Mucosa of gallbladder (tissue), 1 donor: ENCODE measurements around the gene LFNG. TPM values are rescaled to one million over a fixed set of nuclear protein-coding genes. Genes with fewer than 3 reads are reported as not detected.
A peak's percentile ranks its signal among the peaks of the same experiment; 100 is the strongest.

Source experiments
- DNase-seq: peaks from one replicate; pipeline ENCODE4 v3.0.0-alpha.2; 2020; ENCODE audit warnings: low spot score
- total RNA-seq: library from RNA; stranded (reverse); gene quantifications from one replicate; pipeline ENCODE4 v1.2.1, GENCODE V29; 2021
- donor health status: DM: no; HTN: no; CAD: no.

Gene LFNG
- total RNA-seq, 1 donor from 2014 or later, result 31.3 TPM

DNA sequence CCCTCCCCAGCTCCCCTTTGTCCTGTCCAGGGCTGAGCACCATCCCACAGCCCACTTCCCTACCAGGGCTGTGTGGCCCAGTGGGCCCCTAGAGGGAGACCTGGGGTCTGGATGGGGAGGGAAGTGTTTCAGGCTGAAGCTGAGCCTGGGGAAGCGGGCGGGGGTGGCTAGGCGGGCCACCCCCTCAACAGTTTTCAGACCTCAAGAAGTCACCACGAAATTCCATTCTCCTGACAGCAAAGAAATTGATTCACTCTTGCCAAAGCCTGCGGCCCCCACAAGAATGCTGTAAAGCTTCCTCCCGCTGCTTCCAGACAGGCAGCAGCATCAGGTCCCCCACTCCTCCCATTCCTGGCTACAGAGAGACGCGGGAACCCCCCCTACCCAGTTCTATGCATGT, 2.5 kb upstream of the LFNG start:
- DNase-seq, result no peak

DNA sequence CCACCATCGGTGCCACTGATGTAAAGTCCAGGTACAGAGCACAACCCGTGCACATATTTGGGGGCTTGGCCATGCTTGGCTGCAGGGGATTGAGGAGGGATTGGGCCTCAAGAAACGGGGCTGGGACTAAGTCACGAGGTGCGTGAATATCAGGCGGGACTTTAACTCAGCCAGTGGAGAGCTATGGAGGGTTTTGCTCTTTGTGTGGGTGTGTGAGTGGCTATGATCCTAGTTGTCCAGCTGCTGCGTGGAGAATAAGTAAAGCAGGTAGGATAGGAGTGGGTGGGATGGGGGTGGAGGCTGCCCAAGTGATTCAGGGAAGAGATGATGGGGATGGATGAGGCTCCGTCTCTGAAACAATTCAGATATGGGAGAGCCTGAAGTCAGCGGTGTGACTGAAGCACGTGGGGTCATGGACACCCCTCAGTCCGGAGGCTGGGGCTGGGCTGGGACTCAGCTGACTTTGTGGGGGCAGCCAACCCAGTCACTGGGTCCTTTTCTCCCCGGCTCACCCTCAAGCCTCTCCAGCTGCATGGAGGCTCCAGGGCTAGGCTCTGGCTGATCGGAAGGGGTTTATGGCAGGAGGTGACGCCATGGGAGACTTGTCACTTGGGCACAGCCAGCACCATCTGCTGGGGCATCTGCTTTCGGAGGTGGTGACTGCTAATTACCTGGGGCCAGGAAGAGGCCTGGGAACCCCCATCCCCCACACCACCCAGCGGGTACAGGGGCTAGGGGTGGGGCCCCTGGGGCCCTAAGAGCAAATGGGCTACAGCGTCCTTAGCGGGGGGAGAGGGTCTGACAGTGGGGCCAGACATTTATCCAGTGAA, 1.7 kb upstream of the LFNG start:
- DNase-seq, result no peak

DNA sequence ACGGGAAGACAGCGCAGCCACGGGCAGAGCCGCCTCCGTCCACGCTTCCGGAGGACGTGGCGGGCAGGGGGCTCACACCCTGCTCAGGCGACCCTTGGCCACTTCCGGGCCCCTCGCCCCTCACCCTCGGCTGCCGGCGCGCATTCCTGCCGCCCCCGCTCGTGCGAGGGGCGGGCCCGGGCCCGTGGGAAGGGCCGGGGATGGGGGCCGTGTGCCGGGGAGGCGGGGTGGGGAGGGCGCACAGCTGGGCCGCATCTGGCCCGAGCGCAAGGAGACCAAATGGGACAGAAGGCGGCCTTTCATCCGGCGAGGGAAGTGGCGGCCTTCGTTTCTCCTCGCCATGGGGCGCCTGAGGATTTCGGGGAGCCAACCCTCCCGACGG, 846 bp upstream of the LFNG start:
- DNase-seq, result no peak

DNA sequence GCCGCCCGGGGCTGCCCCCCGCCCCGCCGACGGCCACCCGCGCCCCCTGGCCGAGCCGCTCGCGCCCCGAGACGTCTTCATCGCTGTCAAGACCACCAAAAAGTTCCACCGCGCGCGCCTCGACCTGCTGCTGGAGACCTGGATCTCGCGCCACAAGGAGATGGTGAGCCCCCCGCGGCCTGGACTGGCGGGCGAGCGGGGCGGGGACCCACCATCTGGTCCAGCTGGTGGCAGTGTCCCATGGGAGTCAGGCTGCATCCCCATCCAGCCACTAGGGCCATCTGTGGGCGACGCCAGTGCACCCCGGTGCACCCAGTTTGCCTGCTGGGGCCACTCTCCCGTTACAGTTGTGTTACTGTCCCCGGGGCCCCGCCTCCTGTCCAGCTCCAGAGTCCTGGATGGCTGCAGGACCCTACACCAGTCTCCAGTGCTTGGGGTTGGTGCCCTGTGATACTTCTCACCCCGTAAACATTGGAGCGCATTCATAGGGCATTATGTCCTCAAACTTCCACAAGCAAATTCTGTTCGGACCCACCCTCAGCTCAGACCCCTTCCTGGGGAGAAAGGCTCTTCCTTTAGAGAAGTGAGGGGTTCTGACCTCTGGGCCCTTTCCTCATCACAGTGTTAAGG, 672 bp downstream of the LFNG start:
- DNase-seq, result no peak

DNA sequence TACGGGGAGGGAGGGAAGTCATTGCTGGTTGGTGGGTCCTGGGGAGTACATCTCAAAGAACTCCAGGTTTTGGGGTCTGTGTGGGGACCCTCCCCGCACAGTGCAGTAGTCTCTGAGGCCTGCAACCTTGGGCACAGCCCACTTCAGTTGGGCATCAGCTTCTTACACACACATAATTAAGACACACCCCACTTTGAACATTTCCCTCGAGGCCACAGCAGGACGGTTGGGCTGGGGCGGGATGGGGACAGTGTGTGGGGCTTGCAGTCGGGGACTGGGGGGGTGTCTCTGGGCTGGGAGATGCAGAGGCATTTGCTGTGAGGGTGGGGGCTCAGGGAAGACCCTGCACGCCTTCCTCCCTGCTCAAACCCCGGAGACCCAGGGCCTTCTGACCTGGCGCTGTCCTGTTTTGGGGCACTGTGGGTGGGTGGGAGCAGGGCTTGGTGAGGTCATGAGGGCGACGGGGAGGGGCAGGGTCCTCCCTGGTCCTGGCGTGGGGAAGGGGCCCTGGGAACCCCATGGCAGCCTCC, 1.3 kb downstream of the LFNG start:
- DNase-seq, result no peak

DNA sequence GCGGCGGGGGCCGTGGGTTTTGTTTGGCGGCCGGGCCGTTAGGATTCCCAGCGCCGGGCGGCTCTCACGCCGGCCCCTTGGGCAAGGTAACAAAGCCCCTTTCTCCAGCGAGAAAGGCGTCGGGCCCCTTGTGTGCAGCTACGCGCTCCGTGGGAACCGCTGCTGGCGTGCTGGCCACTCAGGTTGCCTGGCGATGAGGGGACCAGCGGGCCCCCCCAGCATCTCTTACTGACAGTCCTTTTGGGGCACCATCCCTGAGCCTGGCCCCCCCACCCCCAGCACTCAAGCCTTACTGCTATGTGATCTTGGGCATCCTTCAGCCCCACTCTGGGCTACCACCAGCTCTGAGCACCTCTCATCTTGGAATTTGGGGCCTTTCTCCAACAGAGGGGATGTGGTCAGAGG, 1.8 kb downstream of the LFNG start:
- no peak for DNase-seq

DNA sequence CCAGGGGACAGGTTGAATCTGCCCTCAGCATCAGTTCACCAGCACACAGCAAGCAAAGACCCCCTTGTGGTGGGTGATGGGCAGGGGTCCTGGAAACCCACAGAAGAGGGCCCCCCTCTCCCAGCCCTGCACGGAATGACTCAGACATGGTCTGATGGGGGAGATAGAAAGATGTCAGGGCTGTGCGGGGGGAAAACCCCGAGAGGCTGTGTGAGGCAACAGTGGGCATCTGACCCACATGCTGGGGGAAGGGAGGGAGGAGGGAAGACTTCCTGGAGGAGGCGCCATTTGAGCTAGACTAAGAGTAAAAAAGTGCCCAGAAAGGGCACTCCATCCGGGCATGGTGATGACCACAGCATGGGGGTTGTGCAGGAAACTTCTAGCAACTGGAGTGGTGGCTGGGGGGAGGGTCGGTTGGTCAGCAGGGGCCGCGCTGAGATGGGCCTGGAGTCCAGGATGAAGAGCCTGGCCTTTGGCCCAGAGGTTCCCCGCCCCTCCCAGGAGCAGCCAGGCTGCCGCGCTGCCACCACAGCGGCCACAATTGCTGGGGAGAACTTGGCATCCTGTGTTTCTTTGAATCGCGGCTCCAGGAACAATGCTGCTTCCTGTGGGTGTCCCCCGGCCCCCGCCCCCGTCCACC, 2.5 kb downstream of the LFNG start:
- no peak for DNase-seq

DNA sequence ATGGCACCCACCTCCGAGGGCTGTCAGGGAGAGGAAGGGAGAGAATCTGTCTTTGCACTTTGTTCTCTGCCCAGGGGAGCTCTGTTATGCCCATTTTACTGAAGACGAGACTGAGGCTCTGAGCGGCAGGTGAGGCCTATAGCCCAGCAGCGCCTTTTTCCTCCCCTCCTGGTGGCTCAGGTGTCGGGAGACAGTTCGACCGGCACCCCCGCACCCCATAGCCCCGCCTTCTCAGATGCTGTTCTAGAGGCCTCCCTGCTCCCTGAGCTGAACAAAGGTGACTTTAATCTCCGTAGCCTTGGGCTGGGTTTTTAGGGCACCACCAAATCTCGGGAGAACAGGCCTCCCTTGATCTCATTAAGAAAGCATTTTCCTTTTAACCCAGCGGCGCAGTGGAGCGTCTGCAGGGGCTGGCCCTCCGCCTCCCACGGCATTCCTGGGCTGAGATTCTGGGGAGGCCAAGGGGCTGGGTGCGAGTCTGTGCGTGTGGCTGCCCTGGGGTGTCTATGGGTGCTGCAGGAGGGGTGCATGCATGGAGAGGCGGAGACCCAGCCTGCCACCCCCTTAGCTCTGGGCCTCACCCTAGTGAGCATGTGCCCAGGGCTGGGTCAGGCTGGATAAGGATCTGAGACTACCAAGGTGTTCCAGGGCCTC, 3.3 kb downstream of the LFNG start:
- peak; percentile 53 for DNase-seq

DNA sequence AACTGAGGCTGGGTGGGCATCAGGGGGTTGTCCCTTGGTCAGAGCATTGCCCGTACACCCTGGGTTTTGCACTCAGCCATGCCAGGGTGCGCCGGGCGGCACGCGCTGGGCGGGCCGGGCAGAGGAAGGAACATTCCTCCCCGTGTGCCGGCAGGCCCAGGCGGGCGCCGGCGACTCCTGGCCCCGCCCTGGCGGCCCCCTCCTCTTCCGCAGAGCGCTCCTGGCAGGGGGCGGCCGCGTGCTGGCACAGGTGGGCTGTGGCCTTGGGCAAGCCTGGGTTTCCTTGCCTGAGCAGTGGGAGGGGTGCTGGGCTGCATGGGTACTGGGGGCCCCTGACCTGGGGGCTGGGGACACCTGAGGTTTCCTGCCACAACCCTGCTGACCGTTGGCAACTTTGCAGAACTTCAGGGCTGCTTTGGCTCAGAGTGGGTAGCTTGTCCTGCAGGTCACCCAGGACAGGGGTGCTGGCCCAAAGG, 3.9 kb downstream of the LFNG start:
- DNase-seq, result no peak

DNA sequence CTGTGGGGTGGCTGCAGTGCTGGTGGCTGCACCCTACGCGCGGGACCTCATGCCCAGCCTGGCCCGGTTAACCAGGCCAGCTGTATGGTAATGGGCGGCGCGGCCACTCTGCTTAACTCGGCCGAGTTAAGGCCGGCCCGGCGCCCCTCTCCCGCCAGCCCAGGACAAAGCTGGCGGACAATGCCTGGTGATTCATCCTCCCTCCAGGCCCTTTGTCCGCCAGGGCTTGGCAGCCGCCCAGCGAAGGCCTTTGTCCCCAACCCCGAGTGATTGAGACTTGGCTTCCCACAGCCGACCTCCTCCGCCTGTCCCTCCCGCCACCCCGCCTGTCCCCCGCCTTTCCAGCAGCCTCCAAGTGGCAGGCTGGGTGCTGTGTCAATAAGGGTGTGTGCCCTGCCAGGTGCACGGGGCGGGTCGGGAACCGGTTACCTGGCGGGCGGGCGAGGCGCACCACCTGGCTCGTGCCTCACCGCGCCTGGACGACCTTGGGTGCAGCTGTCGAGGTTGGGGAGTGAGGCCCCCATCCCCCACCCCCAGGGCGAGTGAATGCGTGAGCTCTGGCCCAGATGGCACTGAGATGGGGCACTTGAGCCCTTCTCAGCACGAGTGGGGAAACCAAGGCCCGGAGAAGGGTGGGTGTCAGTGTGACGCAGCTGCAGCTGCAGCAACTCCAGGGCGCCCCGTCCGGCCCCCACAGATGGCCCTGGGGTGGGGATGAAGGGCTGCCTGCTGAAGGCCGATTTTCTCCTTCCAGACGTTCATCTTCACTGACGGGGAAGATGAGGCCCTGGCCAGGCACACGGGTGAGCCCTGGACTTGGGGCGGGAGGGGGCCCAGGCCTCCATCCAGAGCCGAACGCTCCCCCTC, 4.6 kb downstream of the LFNG start:
- peak; percentile 93 for DNase-seq

DNA sequence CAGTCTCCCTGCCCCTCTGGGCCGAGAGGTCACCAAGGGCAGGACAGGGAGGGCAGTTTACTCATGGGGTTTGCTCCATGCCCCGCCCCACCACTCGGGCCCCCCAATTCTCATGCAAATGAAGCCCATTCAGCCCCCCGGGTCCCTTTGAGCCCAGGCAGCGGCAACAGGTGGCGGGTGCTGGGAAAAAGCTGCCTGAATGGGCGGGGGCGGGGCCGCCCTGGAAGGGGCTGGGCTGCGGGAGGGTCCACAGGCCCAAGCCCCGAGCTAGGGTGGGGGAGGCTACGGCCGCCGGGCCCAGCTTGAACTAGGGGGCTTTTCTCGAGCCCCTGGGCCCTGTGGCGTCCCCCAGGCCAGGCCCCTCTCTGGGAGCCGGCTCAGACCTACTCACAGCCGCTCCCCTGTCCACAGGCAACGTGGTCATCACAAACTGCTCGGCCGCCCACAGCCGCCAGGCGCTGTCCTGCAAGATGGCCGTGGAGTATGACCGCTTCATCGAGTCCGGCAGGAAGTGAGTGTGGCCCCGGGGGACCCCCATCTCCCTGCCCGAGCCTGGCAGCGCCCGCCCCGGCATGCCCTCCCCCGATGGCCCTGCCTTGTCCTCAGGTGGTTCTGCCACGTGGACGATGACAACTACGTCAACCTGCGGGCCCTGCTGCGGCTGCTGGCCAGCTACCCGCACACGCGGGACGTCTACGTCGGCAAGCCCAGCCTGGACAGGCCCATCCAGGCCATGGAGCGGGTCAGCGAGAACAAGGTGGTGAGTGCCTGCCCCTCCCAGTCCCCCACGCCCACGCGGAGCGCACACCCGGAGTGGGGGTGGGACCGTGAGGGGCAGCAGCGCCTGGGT, 5.5 kb downstream of the LFNG start:
- no peak for DNase-seq

DNA sequence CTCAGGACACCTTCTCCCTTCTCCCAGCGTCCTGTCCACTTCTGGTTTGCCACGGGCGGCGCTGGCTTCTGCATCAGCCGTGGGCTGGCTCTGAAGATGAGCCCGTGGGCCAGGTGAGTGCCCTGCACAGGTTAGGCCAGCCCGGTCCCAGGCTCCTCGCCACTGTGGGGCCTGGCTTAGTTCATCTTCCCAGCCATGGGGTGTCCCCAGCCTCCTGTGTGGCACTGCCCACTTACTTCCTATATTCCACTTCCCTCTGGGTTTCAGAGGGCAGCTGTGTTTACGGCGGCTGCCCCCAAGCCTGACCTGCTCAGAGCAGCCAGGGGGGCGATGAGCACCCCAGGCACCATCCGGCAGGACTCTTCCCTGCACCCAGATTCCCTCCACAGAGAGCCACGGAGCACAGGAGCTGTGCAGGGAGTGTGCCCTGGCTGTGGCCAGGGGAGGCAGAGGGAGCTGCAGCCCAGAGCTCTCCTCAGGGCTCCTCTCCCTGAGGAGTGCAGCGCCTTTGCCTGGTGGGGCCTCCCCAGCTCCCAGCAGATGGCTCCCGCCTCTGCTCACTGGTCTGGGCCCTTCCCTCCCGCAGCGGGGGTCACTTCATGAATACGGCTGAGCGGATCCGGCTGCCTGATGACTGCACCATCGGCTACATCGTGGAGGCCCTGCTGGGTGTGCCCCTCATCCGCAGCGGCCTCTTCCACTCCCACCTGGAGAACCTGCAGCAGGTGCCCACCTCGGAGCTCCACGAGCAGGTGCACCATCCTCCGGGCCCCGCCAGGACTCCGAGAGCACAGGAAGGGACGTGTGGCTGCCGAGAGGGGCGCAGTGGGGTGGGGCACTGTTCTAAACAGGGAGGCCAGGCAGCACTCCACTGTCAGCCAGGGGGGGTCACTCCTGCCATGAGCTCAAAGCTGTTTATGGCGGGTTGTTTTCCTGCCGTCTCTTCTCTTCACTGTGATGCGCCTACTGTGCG, 6.4 kb downstream of the LFNG start:
- no peak for DNase-seq

DNA sequence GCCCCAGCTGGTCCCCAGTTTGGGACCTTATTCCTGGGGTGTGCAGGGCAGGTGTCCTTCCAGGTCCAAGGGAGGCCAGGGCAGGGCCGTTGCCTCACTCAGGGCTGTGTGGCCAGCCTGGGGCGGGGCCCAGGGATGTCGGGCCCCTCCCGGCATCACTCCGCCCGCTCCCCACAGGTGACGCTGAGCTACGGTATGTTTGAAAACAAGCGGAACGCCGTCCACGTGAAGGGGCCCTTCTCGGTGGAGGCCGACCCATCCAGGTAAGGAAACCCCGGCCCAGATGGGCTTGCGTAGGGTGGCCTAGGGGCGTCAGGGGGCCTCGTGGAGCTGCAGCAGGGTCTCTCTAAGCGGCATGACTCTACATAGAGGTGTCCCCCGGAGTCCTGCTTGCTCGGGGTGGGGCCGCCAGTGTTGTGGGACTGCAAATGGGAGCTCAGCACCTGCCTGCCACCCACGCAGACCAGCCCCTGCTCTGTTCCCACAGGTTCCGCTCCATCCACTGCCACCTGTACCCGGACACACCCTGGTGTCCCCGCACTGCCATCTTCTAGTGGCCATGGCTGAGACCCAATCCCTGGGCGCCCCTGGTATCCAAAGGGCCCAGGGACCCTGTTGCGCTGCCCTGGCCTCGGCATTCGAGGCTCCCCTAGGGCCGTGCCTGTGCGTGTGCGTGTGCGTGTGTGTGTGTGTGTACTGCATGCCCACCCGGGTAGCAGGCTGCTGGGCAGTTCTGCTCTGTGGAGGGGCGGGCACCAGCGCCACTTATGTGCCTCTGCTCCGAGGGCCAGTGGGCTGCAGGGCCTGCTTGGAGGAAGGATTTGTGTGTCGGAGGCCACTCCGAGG, 7.3 kb downstream of the LFNG start:
- DNase-seq, result no peak

DNA sequence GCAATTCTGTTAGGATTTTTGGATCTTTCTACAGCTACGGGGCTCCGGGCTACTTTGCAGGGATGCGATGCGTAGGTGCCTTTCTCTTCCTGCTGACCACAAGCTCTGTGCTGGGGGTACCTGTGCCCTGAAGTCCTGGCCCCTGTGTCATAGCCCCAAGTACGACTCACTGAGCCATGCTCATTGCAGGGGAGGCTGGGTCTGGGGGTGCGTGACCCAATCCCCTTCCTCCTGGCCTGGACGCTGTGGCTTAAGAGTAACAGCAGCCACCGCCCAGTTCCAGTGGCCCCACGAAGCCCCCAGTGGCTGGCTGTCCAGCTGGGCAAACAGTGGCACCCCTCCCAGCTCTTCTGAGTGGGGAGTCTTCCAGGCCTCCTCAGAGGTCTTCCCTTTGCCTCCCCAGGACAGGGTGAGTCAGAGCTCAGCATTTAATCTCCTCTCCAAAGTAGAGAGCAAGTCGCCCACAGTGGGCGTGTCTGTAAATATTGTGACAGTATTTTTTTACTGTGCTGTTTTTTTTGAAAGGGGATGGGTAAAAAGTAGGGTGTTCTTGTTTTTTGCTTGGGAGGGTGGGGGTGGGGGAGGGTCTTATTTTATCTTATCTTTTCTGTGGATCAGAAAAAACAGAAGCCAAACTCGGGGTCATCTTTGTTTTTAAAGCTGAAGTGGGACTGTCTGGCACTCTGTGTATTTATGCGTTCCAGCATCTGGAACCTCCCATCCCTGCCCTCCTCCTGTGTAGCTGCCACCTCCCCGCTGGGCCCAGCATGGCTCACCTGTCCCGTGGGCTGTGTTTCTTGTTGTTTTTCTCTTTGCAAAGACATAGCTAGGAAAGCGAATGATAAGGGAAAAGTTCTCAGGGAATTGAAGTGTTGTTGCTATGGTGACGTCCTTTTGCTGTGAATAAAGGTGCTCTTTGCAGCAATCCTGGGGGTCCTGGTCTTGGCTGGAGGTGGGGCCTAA, 8.2 kb downstream of the LFNG start:
- DNase-seq, result no peak

DNA sequence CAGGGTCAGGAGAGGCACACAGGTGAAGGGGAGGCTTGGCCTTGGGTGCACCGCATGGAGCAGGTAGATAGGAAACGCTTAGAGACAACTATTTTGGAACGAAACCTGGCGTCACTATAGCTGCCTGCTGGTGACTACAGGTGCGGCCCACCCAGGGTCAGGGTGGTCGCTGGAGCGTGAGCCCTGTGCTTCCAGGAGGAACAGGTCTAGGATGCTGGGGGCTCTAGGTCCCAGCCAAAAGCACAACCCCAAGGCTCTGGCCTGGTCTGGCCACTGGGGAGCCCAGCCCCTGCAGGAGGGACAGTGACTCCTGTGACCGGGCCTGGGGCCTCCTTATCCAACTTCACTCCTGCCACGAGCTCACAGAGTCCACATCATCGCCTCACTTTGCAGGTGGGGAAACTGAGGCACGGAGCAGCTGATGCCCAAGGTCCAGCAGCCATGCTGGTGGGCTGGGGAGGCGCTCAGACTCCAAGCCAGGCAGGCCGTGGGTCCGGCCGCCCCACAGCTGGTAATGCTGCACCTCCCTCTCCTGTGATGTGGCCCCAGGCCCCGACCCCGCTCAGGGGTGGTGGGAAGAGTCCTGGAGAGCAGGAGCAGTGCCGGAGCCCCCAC, 9.0 kb downstream of the LFNG start:
- DNase-seq, result no peak
